Uterus (tissue), 4 donors: ENCODE measurements around the gene SNAPC2. TPM values are rescaled to one million over a fixed set of nuclear protein-coding genes. Genes with fewer than 3 reads are reported as not detected.

Experiments used
- DNase-seq, 2 donors: peaks; one replicate each; pipeline ENCODE4 v3.0.0-alpha.2; 2019 to 2020
- H3K27ac ChIP-seq, 2 donors: fragments of 200-600 bp; sonication (generic); 1 replicate in 1 of 2; 2 replicates in 1 of 2; pipeline ENCODE4 v1.5.1; 2016 to 2018
- H3K27me3 ChIP-seq, 2 donors: fragments of 200-600 bp; sonication (generic); one replicate each; pipeline ENCODE4 v1.5.1; 2018 to 2019; ENCODE audit warnings: control low read depth in 1 of 2
- H3K36me3 ChIP-seq, 2 donors: fragments of 200-600 bp; sonication (generic); one replicate each; pipeline ENCODE4 v1.5.1; 2019; ENCODE audit warnings: control low read depth in 1 of 2
- H3K4me1 ChIP-seq, 2 donors: fragments of 200-600 bp; sonication (generic); one replicate each; pipeline ENCODE4 v1.5.1; 2018 to 2019; ENCODE audit warnings: control low read depth in 1 of 2
- H3K4me3 ChIP-seq, 2 donors: fragments of 200-600 bp; sonication (generic); 1 replicate in 1 of 2; 2 replicates in 1 of 2; pipeline ENCODE4 v1.5.1; 2018 to 2019; ENCODE audit warnings: mild to moderate bottlenecking in 1 of 2
- H3K9me3 ChIP-seq, 2 donors: fragments of 200-600 bp; sonication (generic); one replicate each; pipeline ENCODE4 v1.5.1; 2019; ENCODE audit warnings: control low read depth in 1 of 2
- CTCF ChIP-seq, 4 experiments: fragments of 200-600 bp in 2 of 4; fragments of 450-650 bp in 2 of 4; sonication (generic) in 2 of 4; IDR thresholded peaks; one replicate each; pipeline ENCODE4 v1.5.1; 2016 to 2019; ENCODE audit warnings: antibody characterized with exemption in 4 of 4, mild to moderate bottlenecking in 2 of 4, moderate library complexity in 1 of 4
- POLR2A ChIP-seq, 2 donors: fragments of 450-650 bp; IDR thresholded peaks; one replicate each; pipeline ENCODE4 v1.6.1; 2016; ENCODE audit warnings: antibody characterized with exemption in 2 of 2, mild to moderate bottlenecking in 1 of 2, moderate library complexity in 1 of 2
- intact Hi-C: fragments of 100-400 bp; cut with DNase I; formaldehyde crosslinking; loops from one replicate; pipeline ENCODE4 v1.15.1; 2023; ENCODE audit warnings: low total_unique reads
- total RNA-seq, 4 donors: library from RNA; depleted of rRNA in 3 of 4; stranded (reverse); fragments of >200 nt in 3 of 4; gene quantifications; one replicate each; pipeline versions ENCODE4 v1.1.0 to v1.2.4, GENCODE V29; 2014 to 2023
- donor health status: DM: yes; HTN: yes; CAD: no.

Gene SNAPC2
- total RNA-seq, 4 donors from 2014 or later, result 11.8 to 66.8 (median 19.0) TPM

DNA sequence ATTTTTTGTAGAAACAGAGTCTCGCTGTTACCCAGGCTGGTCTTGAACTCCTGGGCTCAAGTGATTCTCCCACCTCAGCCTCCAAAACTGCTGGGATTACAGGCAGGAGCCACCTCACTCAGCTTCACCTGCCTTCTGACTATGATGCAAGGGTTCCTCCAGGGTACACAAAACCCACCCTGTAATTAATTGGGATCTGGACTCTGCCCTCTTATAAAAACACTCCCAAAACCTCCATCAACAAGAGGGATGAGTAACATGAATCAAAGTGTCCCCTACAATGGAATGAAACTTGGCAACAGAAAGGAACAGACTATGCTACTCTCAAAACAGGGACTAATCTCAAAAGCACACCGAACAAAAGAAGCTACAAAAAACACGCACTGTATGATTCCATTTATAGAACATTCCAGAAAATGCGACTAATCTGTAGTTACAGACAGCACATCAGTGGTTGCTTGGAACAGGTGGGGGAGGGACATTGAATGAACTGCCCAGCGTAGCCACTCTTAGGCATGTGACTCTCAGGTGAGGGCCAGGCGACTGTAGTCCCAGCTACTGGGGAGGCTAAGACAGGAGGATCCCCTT is 42.8 kb upstream of the SNAPC2 start:
- Histone ChIP-seq H3K9me3 (no peaks in the 10 kb centered on the region), H3K4me3 (no peak overlapping the region), H3K4me1 (peaks cover 0 to 9% of the 10 kb centered on the region in 2 donors), H3K36me3 (no peaks in the 10 kb centered on the region), H3K27ac (no peak overlapping the region), H3K27me3 (peaks cover 9 to 18% of the 10 kb centered on the region in 2 donors)
- intact Hi-C loops, result no loop called here
- TF ChIP-seq POLR2A (IDR thresholded peaks at IDR 0.05) (no peak), CTCF (IDR thresholded peaks at IDR 0.05) (no peak)
- DNase-seq, result no peak

- H3K9me3 ChIP-seq, result no peaks in the 10 kb centered on the region
- no peak overlapping the region for H3K27ac ChIP-seq
- H3K36me3 ChIP-seq, result no peaks in the 10 kb centered on the region
- intact Hi-C loops, result no loop called here
- H3K4me1 ChIP-seq, result peaks cover 0 to 3% of the 10 kb centered on the region in 2 donors
- no peak for DNase-seq
- H3K27me3 ChIP-seq, result peaks cover 3 to 4% of the 10 kb centered on the region in 2 donors
- H3K4me3 ChIP-seq, result no peak overlapping the region
- no peak for TF ChIP-seq POLR2A (IDR thresholded peaks at IDR 0.05)
- no peak for TF ChIP-seq CTCF (IDR thresholded peaks at IDR 0.05)
Observed at GRCh38 chr19:7879111-7879807, 40.9 kb upstream of the SNAPC2 start.

GRCh38 chr19:7879836-7880235 is 40.3 kb upstream of the SNAPC2 start:
- Histone ChIP-seq H3K4me3 (no peak overlapping the region), H3K4me1 (no peaks in the 10 kb centered on the region), H3K9me3 (no peaks in the 10 kb centered on the region), H3K36me3 (no peaks in the 10 kb centered on the region), H3K27ac (no peak overlapping the region), H3K27me3 (no peaks in the 10 kb centered on the region)
- no peak for DNase-seq
- TF ChIP-seq CTCF (IDR thresholded peaks at IDR 0.05) (no peak), POLR2A (IDR thresholded peaks at IDR 0.05) (no peak)
- intact Hi-C loops, result no loop called here

GRCh38 chr19:7881910-7882309 is 38.2 kb upstream of the SNAPC2 start:
- DNase-seq, result no peak
- no peak overlapping the region for H3K27ac ChIP-seq
- no peak overlapping the region for H3K4me3 ChIP-seq
- TF ChIP-seq POLR2A (IDR thresholded peaks at IDR 0.05) (no peak), CTCF (IDR thresholded peaks at IDR 0.05) (no peak)
- intact Hi-C loops, result no loop called here
- no peaks in the 10 kb centered on the region for H3K27me3 ChIP-seq
- no peaks in the 10 kb centered on the region for H3K9me3 ChIP-seq
- H3K4me1 ChIP-seq, result no peaks in the 10 kb centered on the region
- H3K36me3 ChIP-seq, result no peaks in the 10 kb centered on the region

DNA sequence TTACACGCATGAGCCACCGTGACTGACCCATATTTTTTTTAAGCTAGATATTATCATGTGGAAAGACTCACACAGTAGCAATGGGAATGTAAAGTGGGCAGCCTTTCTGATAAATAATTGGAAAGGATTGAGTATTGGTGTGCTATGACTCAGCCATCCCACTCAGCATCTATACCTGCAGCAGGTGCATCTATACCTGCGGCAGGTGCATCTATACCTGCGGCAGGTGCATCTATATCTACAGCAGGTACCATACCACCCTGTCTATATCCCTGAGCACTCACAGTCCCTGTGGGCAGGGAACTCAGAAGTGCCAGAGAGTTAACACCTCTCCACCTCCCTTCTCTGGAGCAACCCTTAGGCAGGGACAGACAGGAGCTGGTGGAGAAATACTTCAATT is 37.0 kb upstream of the SNAPC2 start:
- H3K36me3 ChIP-seq, result no peaks in the 10 kb centered on the region
- no peak for TF ChIP-seq POLR2A (IDR thresholded peaks at IDR 0.05)
- H3K4me1 ChIP-seq, result no peaks in the 10 kb centered on the region
- DNase-seq, result no peak
- H3K27ac ChIP-seq, result no peak overlapping the region
- H3K27me3 ChIP-seq, result no peaks in the 10 kb centered on the region
- no peak overlapping the region for H3K4me3 ChIP-seq
- no peaks in the 10 kb centered on the region for H3K9me3 ChIP-seq
- intact Hi-C loops, result no loop called here
